Calu3 (cell line): ENCODE data around the gene TBX18. TPM values are rescaled to one million over a fixed set of nuclear protein-coding genes. Genes with fewer than 3 reads are reported as not detected.

Experiments used
- BruUV-seq: library from RNA; stranded (reverse); fragments of 400-500 nt; replicated peaks from 2 replicates; lab custom pipeline; 2021; lab: Mats Ljungman, UMichigan
- CTCF ChIA-PET: fragments of 300-600 bp; sonication (Branson Sonifier 250); formaldehyde crosslinking; loops from one replicate; lab custom pipeline; 2022; ENCODE audit warnings: antibody characterized with exemption; lab: Charles Lee
- DNase-seq: peaks from one replicate; pipeline ENCODE4 v3.0.0; 2022
- H3K27ac Mint-ChIP-seq: one replicate; pipeline ENCODE4 v1.8.0; 2022; ENCODE audit warnings: mixed read lengths; ENCODE audit not compliant: unreplicated experiment
- H3K27me3 Mint-ChIP-seq: one replicate; pipeline ENCODE4 v1.8.0; 2022; ENCODE audit warnings: mixed read lengths; ENCODE audit not compliant: unreplicated experiment
- H3K36me3 Mint-ChIP-seq: one replicate; pipeline ENCODE4 v1.8.0; 2022; ENCODE audit warnings: mild to moderate bottlenecking, moderate library complexity, mixed read lengths; ENCODE audit not compliant: insufficient read depth, unreplicated experiment
- H3K4me1 Mint-ChIP-seq: one replicate; pipeline ENCODE4 v1.8.0; 2022; ENCODE audit warnings: mild to moderate bottlenecking, low read depth, mixed read lengths; ENCODE audit not compliant: unreplicated experiment
- H3K4me3 Mint-ChIP-seq: one replicate; pipeline ENCODE4 v1.8.0; 2022; ENCODE audit warnings: mild to moderate bottlenecking, low read depth, moderate library complexity, mixed read lengths; ENCODE audit not compliant: unreplicated experiment
- H3K9me3 Mint-ChIP-seq: one replicate; pipeline ENCODE4 v1.8.0; 2022; ENCODE audit warnings: low read depth, mixed read lengths; ENCODE audit not compliant: unreplicated experiment
- CTCF ChIP-seq: fragments of 200-600 bp; IDR thresholded peaks from one replicate; pipeline ENCODE4 v1.8.0; 2022; ENCODE audit warnings: antibody characterized with exemption; ENCODE audit not compliant: unreplicated experiment
- intact Hi-C: fragments of 100-400 bp; cut with micrococcal nuclease; formaldehyde crosslinking; loops from one replicate; pipeline ENCODE4 v1.10.0; 2022; ENCODE audit not compliant: unreplicated experiment
- total RNA-seq: library from RNA; stranded (reverse); gene quantifications from 2 replicates; pipeline ENCODE4 v1.2.3, GENCODE V29; 2022

The TBX18 gene
- total RNA-seq, 1 experiment from 2014 or later: 48.5 TPM

DNA sequence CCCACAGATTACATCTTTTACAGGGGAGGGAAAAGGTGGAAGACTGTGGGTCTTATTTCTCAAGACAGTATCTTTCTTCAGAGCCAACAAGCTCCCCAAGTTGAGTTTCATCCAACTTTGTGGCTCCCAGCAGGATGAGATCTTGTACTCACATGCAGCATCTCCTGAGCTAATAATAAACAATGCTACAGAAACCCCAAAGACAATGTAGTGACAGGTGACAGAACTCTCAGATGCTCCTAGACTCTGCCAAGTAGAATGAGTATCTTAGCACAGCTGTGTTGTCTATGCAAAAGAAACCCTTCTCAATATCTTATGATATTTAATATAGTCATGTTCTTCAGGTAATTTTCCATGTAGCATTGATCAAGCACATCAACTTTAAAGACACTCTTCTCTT, 90.0 kb downstream of the TBX18 start:
- no peaks in the 10 kb centered on the region for H3K4me1 Mint-ChIP-seq
- intact Hi-C loops: no loop called here
- DNase-seq: no peak
- peaks cover 3% of the 10 kb centered on the region for H3K9me3 Mint-ChIP-seq
- no peak for TF ChIP-seq CTCF
- H3K27me3 Mint-ChIP-seq: no peaks in the 10 kb centered on the region
- H3K36me3 Mint-ChIP-seq: no peaks in the 10 kb centered on the region
- no peak overlapping the region for H3K27ac Mint-ChIP-seq
- no peak overlapping the region for H3K4me3 Mint-ChIP-seq
- CTCF ChIA-PET: no interaction called here
- no TSS peak for BruUV-seq

GRCh38 chr6:84671183-84671582, 93.2 kb downstream of the TBX18 start:
- Mint-ChIP-seq H3K9me3 (peaks cover 3% of the 10 kb centered on the region), H3K4me1 (peaks cover 9% of the 10 kb centered on the region), H3K4me3 (no peak overlapping the region), H3K27ac (no peak overlapping the region), H3K36me3 (no peaks in the 10 kb centered on the region), H3K27me3 (no peaks in the 10 kb centered on the region)
- no peak for TF ChIP-seq CTCF
- no TSS peak for BruUV-seq
- CTCF ChIA-PET: no interaction called here
- intact Hi-C loops: no loop called here
- no peak for DNase-seq

DNA sequence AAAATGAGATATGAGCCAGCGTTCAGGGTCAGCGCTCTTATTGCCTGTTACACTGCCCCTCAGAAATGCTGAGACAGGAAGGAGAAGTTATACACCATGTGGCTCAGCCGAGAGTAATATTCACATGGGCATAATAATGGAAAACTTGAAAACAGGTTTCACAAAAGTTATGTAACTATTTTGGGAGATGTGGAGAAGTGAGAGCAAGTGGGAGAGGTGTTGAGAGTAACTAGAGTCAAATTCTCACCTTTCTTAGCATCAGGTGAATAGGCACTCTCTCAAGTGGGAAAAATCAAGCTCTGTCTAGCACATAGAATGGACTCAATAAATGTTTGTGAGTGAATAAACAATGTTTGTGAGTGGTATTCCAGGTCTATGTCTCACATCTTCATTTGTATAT, 94.5 kb downstream of the TBX18 start:
- H3K9me3 Mint-ChIP-seq: peaks cover 3% of the 10 kb centered on the region
- H3K4me1 Mint-ChIP-seq: peaks cover 9% of the 10 kb centered on the region
- TF ChIP-seq CTCF: no peak
- DNase-seq: no peak
- no peak overlapping the region for H3K4me3 Mint-ChIP-seq
- no peaks in the 10 kb centered on the region for H3K36me3 Mint-ChIP-seq
- intact Hi-C loops: no loop called here
- BruUV-seq: no TSS peak
- no peak overlapping the region for H3K27ac Mint-ChIP-seq
- CTCF ChIA-PET: no interaction called here
- H3K27me3 Mint-ChIP-seq: no peaks in the 10 kb centered on the region

DNA sequence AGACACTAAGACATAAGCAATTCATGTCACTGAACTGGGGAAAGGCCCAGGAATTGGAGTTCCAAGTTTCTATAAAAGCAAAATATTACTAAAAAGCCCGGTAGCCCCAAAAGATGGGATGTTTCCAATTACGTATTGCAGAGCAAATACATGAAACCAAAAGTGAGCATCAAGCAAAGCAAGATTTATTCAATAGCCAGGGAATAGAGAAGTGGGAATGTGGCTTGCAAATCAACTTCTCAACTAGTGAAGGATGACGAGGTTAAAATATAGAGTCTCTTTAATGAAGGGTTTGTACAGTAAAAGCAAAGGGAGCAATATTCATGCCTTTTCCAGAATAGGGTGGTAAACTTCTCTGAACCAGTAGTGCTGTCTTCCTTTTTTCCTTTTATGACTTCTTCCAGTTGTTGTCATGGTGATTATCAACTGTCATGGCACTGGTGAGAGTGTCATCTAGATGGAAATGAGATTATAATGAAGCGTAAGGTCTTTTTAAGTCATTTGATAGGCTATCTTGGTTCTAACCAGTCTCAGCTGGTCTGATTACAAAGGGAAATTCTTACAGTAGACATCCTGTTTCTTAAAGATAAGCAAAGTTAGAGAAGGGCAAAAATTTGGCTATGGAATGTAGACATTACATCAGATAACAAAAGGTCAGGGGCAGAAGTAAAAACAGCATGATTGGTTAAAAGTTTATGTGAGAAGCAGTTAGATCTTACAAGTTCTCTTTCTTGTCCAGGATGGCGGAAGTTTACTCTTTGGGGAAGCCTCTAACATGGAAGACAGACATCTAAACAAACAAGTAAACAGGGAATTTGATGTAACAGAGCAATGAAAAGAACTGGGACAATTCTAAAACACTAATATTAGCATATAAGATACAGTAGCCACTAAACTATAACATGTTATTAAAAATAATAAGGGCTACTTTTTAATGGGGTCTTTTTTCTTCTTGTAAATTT, 96.9 kb downstream of the TBX18 start:
- no peaks in the 10 kb centered on the region for H3K36me3 Mint-ChIP-seq
- peaks cover 3% of the 10 kb centered on the region for H3K9me3 Mint-ChIP-seq
- no peak overlapping the region for H3K4me3 Mint-ChIP-seq
- DNase-seq: no peak
- intact Hi-C loops: no loop called here
- H3K4me1 Mint-ChIP-seq: peaks cover 9% of the 10 kb centered on the region
- no peak for TF ChIP-seq CTCF
- BruUV-seq: no TSS peak
- CTCF ChIA-PET: no interaction called here
- no peaks in the 10 kb centered on the region for H3K27me3 Mint-ChIP-seq
- H3K27ac Mint-ChIP-seq: no peak overlapping the region
